Measurements from ENCODE around the gene POLR2B.
"Not testable (repeated sequence)": the region's sequence is repeated elsewhere in the genome, so short reads cannot be mapped to it uniquely, and the experiment has no call there.

Gene POLR2B

GRCh38 chr4:56986952-56987351 is 8.3 kb downstream of the POLR2B start:
- DNase-seq (ENCODE audit: low read depth in 2 of 2), result no peak

GRCh38 chr4:56990109-56990905 is 11.6 kb downstream of the POLR2B start:
- no peak for DNase-seq (ENCODE audit: low read depth in 2 of 2)

- DNase-seq (ENCODE audit: low read depth in 2 of 2), result no peak
These were observed 16.8 kb downstream of the POLR2B start for GRCh38 chr4:56995525-56995924.

GRCh38 chr4:56999751-57000150 is 21.1 kb downstream of the POLR2B start:
- no peak for DNase-seq (ENCODE audit: low read depth in 2 of 2)

GRCh38 chr4:57013543-57014120 is 34.9 kb downstream of the POLR2B start:
- DNase-seq (ENCODE audit: low read depth in 2 of 2), result no peak

- DNase-seq (ENCODE audit: low read depth in 2 of 2), result no peak
These were observed 40.3 kb downstream of the POLR2B start for GRCh38 chr4:57018980-57019379.

- no peak for DNase-seq (ENCODE audit: low read depth in 2 of 2)
These were observed 41.9 kb downstream of the POLR2B start for GRCh38 chr4:57020467-57021101.

- DNase-seq (ENCODE audit: low read depth in 2 of 2), result no peak
These were observed 44.4 kb downstream of the POLR2B start for GRCh38 chr4:57023104-57023503.

- DNase-seq (ENCODE audit: low read depth in 2 of 2), result no peak
These were observed 55.8 kb downstream of the POLR2B start for GRCh38 chr4:57034520-57034919.

- DNase-seq (ENCODE audit: low read depth in 2 of 2), result no peak
These were observed 59.4 kb downstream of the POLR2B start for GRCh38 chr4:57037982-57038604.

GRCh38 chr4:57039345-57039744 is 60.6 kb downstream of the POLR2B start:
- DNase-seq (ENCODE audit: low read depth in 2 of 2), result no peak

GRCh38 chr4:57040510-57040909 is 61.8 kb downstream of the POLR2B start:
- no peak for DNase-seq (ENCODE audit: low read depth in 2 of 2)

- DNase-seq (ENCODE audit: low read depth in 2 of 2), result no peak
These were observed 62.3 kb downstream of the POLR2B start for GRCh38 chr4:57041020-57041419.

GRCh38 chr4:57042711-57043169 is 64.0 kb downstream of the POLR2B start:
- no peak for DNase-seq (ENCODE audit: low read depth in 2 of 2)

GRCh38 chr4:57043347-57044251 is 64.9 kb downstream of the POLR2B start:
- no peak for DNase-seq (ENCODE audit: low read depth in 2 of 2)

- no peak for DNase-seq (ENCODE audit: low read depth in 2 of 2)
These were observed 65.6 kb downstream of the POLR2B start for GRCh38 chr4:57044279-57044678.

GRCh38 chr4:57044996-57045395 is 66.3 kb downstream of the POLR2B start:
- no peak for DNase-seq (ENCODE audit: low read depth in 2 of 2)

GRCh38 chr4:57047046-57047445 is 68.3 kb downstream of the POLR2B start:
- DNase-seq (ENCODE audit: low read depth in 2 of 2), result not testable (repeated sequence)

- no peak for DNase-seq (ENCODE audit: low read depth in 2 of 2)
These were observed 70.1 kb downstream of the POLR2B start for GRCh38 chr4:57048590-57049304.

GRCh38 chr4:57051095-57051494 is 72.4 kb downstream of the POLR2B start:
- no peak for DNase-seq (ENCODE audit: low read depth in 2 of 2)

GRCh38 chr4:57051524-57051923 is 72.8 kb downstream of the POLR2B start:
- DNase-seq (ENCODE audit: low read depth in 2 of 2), result no peak

Data from stimulated activated CD4-positive, alpha-beta T cell treated with anti-CD3 and anti-CD28 coated beads, Interleukin-1b, Interleukin-23, amount 100 ng/mL, for 4 hours (primary cell).